ENCODE results near the gene TRABD.

Gene TRABD

GRCh38 chr22:50180727-50181521 is 4.8 kb upstream of the TRABD start:
- Histone ChIP-seq H3K79me2 (ENCODE audit: insufficient read depth, low read length) (peaks cover 4% of the 10 kb centered on the region), H2AFZ (ENCODE audit: low read depth, low read length) (no peak overlapping the region), H3K36me3 (ENCODE audit: insufficient read depth, low read length) (no peaks in the 10 kb centered on the region), H3K4me1 (ENCODE audit: insufficient read depth, low read length) (peaks cover 6% of the 10 kb centered on the region), H3K4me3 (ENCODE audit: low read depth in 1 of 2, low read length in 2 of 2) (no peak overlapping the region), H3K9me3 (ENCODE audit: insufficient read depth, low read length, severe bottlenecking) (no peaks in the 10 kb centered on the region), H3K9ac (ENCODE audit: low read depth, low read length) (no peak overlapping the region), H4K20me1 (ENCODE audit: insufficient read depth, low read length) (no peaks in the 10 kb centered on the region), H3K27ac (ENCODE audit: low read length) (no peak overlapping the region), H3K4me2 (ENCODE audit: insufficient read depth, low read length) (no peak overlapping the region), H3K27me3 (ENCODE audit: insufficient read depth, low read length, poor library complexity) (no peaks in the 10 kb centered on the region)
- ATAC-seq (ENCODE audit: insufficient read depth, low read depth) (no peak), DNase-seq (no peak)
- TF ChIP-seq EZH2 (IDR thresholded peaks at IDR 0.05; ENCODE audit: borderline replicate concordance, low read depth, low read length, severe bottlenecking) (no peak), CTCF (IDR thresholded peaks at IDR 0.05; ENCODE audit: borderline replicate concordance, extremely low read depth, low read length, poor library complexity, severe bottlenecking) (no peak)

- Histone ChIP-seq H4K20me1 (ENCODE audit: insufficient read depth, low read length) (peaks cover 9% of the 10 kb centered on the region), H2AFZ (ENCODE audit: low read depth, low read length) (no peak overlapping the region), H3K4me2 (ENCODE audit: insufficient read depth, low read length) (no peak overlapping the region), H3K36me3 (ENCODE audit: insufficient read depth, low read length) (no peaks in the 10 kb centered on the region), H3K27me3 (ENCODE audit: insufficient read depth, low read length, poor library complexity) (no peaks in the 10 kb centered on the region), H3K79me2 (ENCODE audit: insufficient read depth, low read length) (peaks cover 19% of the 10 kb centered on the region), H3K9ac (ENCODE audit: low read depth, low read length) (no peak overlapping the region), H3K4me1 (ENCODE audit: insufficient read depth, low read length) (peaks cover 14% of the 10 kb centered on the region), H3K9me3 (ENCODE audit: insufficient read depth, low read length, severe bottlenecking) (no peaks in the 10 kb centered on the region), H3K4me3 (ENCODE audit: low read depth in 1 of 2, low read length in 2 of 2) (no peak overlapping the region), H3K27ac (ENCODE audit: low read length) (no peak overlapping the region)
- ATAC-seq (ENCODE audit: insufficient read depth, low read depth) (no peak), DNase-seq (no peak)
- TF ChIP-seq CTCF (IDR thresholded peaks at IDR 0.05; ENCODE audit: borderline replicate concordance, extremely low read depth, low read length, poor library complexity, severe bottlenecking): no peak
- no peak for TF ChIP-seq EZH2 (IDR thresholded peaks at IDR 0.05; ENCODE audit: borderline replicate concordance, low read depth, low read length, severe bottlenecking)
Measured at GRCh38 chr22:50182176-50183081, 3.3 kb upstream of the TRABD start.

- TF ChIP-seq CTCF (IDR thresholded peaks at IDR 0.05; ENCODE audit: borderline replicate concordance, extremely low read depth, low read length, poor library complexity, severe bottlenecking): no peak
- TF ChIP-seq EZH2 (IDR thresholded peaks at IDR 0.05; ENCODE audit: borderline replicate concordance, low read depth, low read length, severe bottlenecking): no peak
- ATAC-seq (ENCODE audit: insufficient read depth, low read depth): no peak
- Histone ChIP-seq H3K9me3 (ENCODE audit: insufficient read depth, low read length, severe bottlenecking) (no peaks in the 10 kb centered on the region), H3K27ac (ENCODE audit: low read length) (no peak overlapping the region), H2AFZ (ENCODE audit: low read depth, low read length) (no peak overlapping the region), H3K4me3 (ENCODE audit: low read depth in 1 of 2, low read length in 2 of 2) (no peak overlapping the region), H3K9ac (ENCODE audit: low read depth, low read length) (no peak overlapping the region), H3K79me2 (ENCODE audit: insufficient read depth, low read length) (peaks cover 27% of the 10 kb centered on the region), H3K36me3 (ENCODE audit: insufficient read depth, low read length) (peaks cover 2% of the 10 kb centered on the region; the same call in 1 of the 2 replicates), H4K20me1 (ENCODE audit: insufficient read depth, low read length) (peaks cover 13% of the 10 kb centered on the region), H3K4me1 (ENCODE audit: insufficient read depth, low read length) (peaks cover 23% of the 10 kb centered on the region), H3K4me2 (ENCODE audit: insufficient read depth, low read length) (no peak overlapping the region), H3K27me3 (ENCODE audit: insufficient read depth, low read length, poor library complexity) (no peaks in the 10 kb centered on the region)
- DNase-seq: no peak
Measured at GRCh38 chr22:50183141-50183971, 2.4 kb upstream of the TRABD start.
